ENCODE results near the gene NME1.

DNA sequence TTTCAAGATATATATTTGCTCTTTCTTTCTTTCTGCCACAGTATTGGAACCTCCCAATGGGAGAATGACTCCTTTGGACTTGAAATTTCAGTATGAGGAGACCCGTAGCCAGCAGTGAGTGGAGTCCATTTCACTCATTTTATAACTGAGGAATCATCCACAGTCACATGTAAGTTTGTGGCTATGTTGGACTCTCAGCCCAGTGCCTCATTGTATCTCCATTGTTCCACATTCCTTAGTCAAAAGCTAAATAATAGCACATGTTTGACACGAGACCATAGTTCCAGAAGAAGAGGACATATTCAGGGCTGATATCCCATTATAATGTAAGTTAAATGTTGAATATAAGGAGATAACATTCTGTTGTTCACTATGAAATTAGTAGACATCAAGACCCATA lies 20.0 kb upstream of the NME1 start:
- TF ChIP-seq POLR2AphosphoS5 (IDR thresholded peaks at IDR 0.05; ENCODE audit: low read depth, low read length) = no peak
- no peak for TF ChIP-seq POLR2A (IDR thresholded peaks at IDR 0.05; ENCODE audit: low read depth, low read length)

Data from GM12892 (cell line).